AG04450 (cell line): Measurements from ENCODE around the gene LMF1. TPM values are rescaled to one million over a fixed set of nuclear protein-coding genes. Genes with fewer than 3 reads are reported as not detected.

Experiments
- CTCF ChIA-PET: fragments of 300-600, 350-600 bp; formaldehyde crosslinking; extraction: SDS; loops from one replicate; lab custom pipeline; 2022; ENCODE audit warnings: antibody characterized with exemption, inconsistent platforms; lab: Charles Lee
- POLR2A ChIA-PET: fragments of 350-600 bp; formaldehyde crosslinking; extraction: SDS; loops from one replicate; lab custom pipeline; 2021; ENCODE audit warnings: antibody characterized with exemption, inconsistent platforms; lab: Yijun Ruan, JAX
- DNase-seq: peaks from one replicate; pipeline ENCODE4 v3.0.0-alpha.2; 2011; ENCODE audit warnings: low read depth, low spot score
- H3K27ac ChIP-seq: one replicate; pipeline ENCODE4 v1.5.1; 2012; ENCODE audit warnings: low read depth, low read length, control low read depth
- H3K27me3 ChIP-seq: one replicate; pipeline ENCODE4 v1.6.0; 2012; ENCODE audit warnings: low read length; ENCODE audit not compliant: control insufficient read depth, insufficient read depth
- H3K4me3 ChIP-seq: 2 replicates; pipeline ENCODE4 v1.5.1; 2011; ENCODE audit warnings: mild to moderate bottlenecking, low read depth, low read length, control low read depth
- H3K9me3 ChIP-seq: 2 replicates; pipeline ENCODE4 v1.5.1; 2012; ENCODE audit warnings: low read length; ENCODE audit not compliant: control insufficient read depth, insufficient read depth
- CTCF ChIP-seq: IDR thresholded peaks from 2 replicates; pipeline ENCODE4 v1.5.1; 2011; ENCODE audit warnings: low read depth, low read length, control low read depth, inconsistent platforms
- polyA plus RNA-seq: library from polyadenylated mRNA; depleted of rRNA; stranded (reverse); fragments of >200 nt; gene quantifications from 2 replicates; pipeline ENCODE4 v1.2.3, GENCODE V29; 2011

LMF1 gene
- polyA plus RNA-seq, 1 experiment: 11.8 TPM

- H3K27me3 ChIP-seq: no peaks in the 10 kb centered on the region
- CTCF ChIA-PET: interaction anchor here (0.7 kb wide), 1 partner anchor 173 kb away, joined by 4 read pairs; no protein-coding TSS in a partner anchor
- H3K27ac ChIP-seq: no peak overlapping the region
- H3K4me3 ChIP-seq: no peak overlapping the region
- H3K9me3 ChIP-seq: peaks cover 50% of the 10 kb centered on the region
- DNase-seq: no peak
- POLR2A ChIA-PET: no interaction called here
- TF ChIP-seq CTCF: no peak
These were observed 88.5 kb downstream of the LMF1 start for GRCh38 chr16:882256-882655.

DNA sequence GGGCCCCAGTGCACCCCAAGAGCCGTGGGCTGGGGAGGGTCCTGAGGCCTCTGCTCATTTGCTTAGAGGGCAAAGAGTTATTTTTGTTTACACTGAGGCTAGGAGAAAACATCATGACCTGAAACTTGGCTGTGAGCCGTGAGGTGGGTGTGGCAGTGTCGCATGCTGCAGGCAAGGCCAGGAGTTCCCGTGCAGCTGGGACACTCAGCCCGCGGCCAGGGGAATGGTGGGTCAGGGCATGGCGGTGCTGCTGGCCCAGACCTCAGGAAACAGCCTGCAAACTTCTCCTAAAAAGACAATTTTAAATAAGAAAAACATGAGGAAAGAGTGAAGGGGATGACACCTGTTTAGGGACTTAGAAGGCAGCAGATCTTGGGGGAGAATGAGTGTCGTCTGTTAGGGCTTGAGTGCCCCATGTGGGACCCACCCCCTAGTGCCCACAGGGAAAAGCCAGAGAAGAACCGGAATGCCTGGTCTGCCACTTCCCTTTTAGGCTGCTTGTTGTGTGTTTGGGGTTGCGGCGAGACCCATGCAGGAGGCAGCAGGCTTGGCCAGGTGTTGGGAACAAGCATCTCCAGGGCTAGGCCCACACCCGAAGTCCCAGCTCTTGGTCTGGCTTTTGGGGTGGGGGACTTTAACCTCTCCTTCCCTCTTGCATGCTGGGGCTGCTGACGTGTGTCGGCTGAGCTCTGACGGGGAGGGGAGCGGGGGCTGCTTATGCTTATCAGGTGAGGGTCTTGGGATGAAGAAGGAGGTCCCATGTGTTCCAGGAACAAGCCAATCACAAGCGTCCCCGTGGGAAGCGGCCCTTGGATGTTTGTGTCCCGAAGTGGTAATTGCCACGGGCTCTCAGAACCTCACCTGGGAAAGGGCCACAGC is 89.3 kb downstream of the LMF1 start:
- Histone ChIP-seq H3K27me3 (no peaks in the 10 kb centered on the region), H3K27ac (no peak overlapping the region), H3K4me3 (no peak overlapping the region), H3K9me3 (peaks cover 50% of the 10 kb centered on the region)
- no peak for TF ChIP-seq CTCF
- no peak for DNase-seq
- ChIA-PET POLR2A (no interaction called here), CTCF (no interaction called here)

DNA sequence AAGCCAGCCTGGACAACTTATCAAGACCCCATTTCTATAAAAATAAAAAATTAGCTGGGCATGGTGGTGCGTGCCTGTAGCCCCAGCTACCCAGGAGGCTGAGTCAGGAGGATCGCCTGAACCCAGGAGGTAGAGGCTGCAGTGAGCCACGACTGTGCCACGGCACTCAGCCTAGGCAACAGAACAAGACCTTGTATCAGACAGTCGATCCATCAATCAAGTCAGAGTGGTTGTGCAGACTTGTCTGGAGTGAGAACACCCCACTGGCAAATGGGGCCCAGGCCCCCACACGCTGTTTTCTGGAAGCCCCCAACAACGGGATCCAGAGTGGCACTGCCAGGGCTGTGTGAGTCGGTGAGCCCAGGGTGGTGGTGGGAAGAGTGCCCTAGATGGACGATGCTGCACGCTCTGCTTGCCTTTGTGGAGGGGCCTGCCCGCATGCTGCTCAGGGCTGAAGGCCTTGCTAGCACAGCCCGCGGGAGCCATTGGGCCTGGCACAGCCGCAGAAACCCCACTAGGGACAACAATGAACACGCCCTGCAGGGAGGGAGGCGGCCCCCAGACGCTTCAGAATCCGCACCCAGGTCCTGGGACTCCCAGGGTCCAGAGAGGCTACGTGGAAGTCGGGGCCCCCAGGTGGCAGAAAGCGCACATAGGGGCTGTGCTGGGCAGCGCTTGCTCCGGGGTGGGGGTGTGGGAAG is 90.2 kb downstream of the LMF1 start:
- Histone ChIP-seq H3K4me3 (no peak overlapping the region), H3K27me3 (no peaks in the 10 kb centered on the region), H3K9me3 (peaks cover 55% of the 10 kb centered on the region), H3K27ac (no peak overlapping the region)
- TF ChIP-seq CTCF: no peak
- ChIA-PET CTCF (no interaction called here), POLR2A (no interaction called here)
- DNase-seq: no peak

- ChIA-PET POLR2A (no interaction called here), CTCF (no interaction called here)
- no peak for DNase-seq
These were observed 90.8 kb downstream of the LMF1 start for GRCh38 chr16:879986-880385.

More at GRCh38 chr16:879986-880385, 90.8 kb downstream of the LMF1 start:
- no peak overlapping the region for H3K27ac ChIP-seq
- TF ChIP-seq CTCF: no peak
- H3K4me3 ChIP-seq: no peak overlapping the region
- peaks cover 60% of the 10 kb centered on the region for H3K9me3 ChIP-seq
- no peaks in the 10 kb centered on the region for H3K27me3 ChIP-seq
